ENCODE data around the gene ZNF45. TPM values are rescaled to one million over a fixed set of nuclear protein-coding genes. Genes with fewer than 3 reads are reported as not detected.

ZNF45 gene
- total RNA-seq (2022; extraction: Qiagen RNA extraction; ENCODE audit: low read depth) = 10.3 to 12.8 TPM (median 10.6 TPM) in 5 replicates

GRCh38 chr19:43934985-43935708 lies at the start of gene ZNF45:
Gene ZNF45, minus strand, starts transcription at chr19:43935282. Its CDS starts 13,097 bp downstream, at chr19:43922185.

GRCh38 chr19:43983912-43984686 lies 49.0 kb upstream of the ZNF45 start, which contains the start of gene ZNF155:
Gene ZNF155, plus strand, starts transcription at chr19:43984188. Its CDS starts 4,356 bp downstream, at chr19:43988544.

GRCh38 chr19:43950834-43951645 lies 16.0 kb upstream of the ZNF45 start, which contains the start of gene ZNF221:
Gene ZNF221, plus strand, starts transcription at chr19:43951228. Its CDS starts 11,499 bp downstream, at chr19:43962727.

GRCh38 chr19:43883864-43884263 lies 51.2 kb downstream of the ZNF45 start, which contains the start of gene ZNF404:
Gene ZNF404, minus strand, starts transcription at chr19:43883964.

Other genes with a start within 250 kb of the ZNF45 start
- not detected in 5 replicates for gene IRGC, start 219.2 kb downstream of the ZNF45 start, total RNA-seq (2022; extraction: Qiagen RNA extraction; ENCODE audit: low read depth)
- 53.6 to 81.6 TPM (median 70.2 TPM) in 5 replicates for gene SMG9, start 180.3 kb downstream of the ZNF45 start, total RNA-seq (2022; extraction: Qiagen RNA extraction; ENCODE audit: low read depth)
- 47.6 to 69.1 TPM (median 56.3 TPM) in 5 replicates for gene KCNN4, start 154.3 kb downstream of the ZNF45 start, total RNA-seq (2022; extraction: Qiagen RNA extraction; ENCODE audit: low read depth)
- gene LYPD5, start 132.8 kb downstream of the ZNF45 start, total RNA-seq (2022; extraction: Qiagen RNA extraction; ENCODE audit: low read depth) = 0.21 to 0.44 TPM (median 0.34 TPM) in 3 of 5 replicates, not detected in the others
- 3.5 to 5.4 TPM (median 4.1 TPM) in 5 replicates for gene ZNF283, start 108.0 kb downstream of the ZNF45 start, total RNA-seq (2022; extraction: Qiagen RNA extraction; ENCODE audit: low read depth)
- gene ZNF404, start 51.3 kb downstream of the ZNF45 start, total RNA-seq (2022; extraction: Qiagen RNA extraction; ENCODE audit: low read depth) = 0.20 to 0.43 TPM (median 0.23 TPM) in 5 replicates
- gene ZNF221, start 15.9 kb upstream of the ZNF45 start, total RNA-seq (2022; extraction: Qiagen RNA extraction; ENCODE audit: low read depth) = 0.23 to 0.90 TPM (median 0.61 TPM) in 5 replicates
- gene ZNF155, start 48.9 kb upstream of the ZNF45 start, total RNA-seq (2022; extraction: Qiagen RNA extraction; ENCODE audit: low read depth) = 2.4 to 3.6 TPM (median 3.1 TPM) in 5 replicates
- 2.5 to 3.8 TPM (median 3.5 TPM) in 5 replicates for gene ZNF230, start 67.7 kb upstream of the ZNF45 start, total RNA-seq (2022; extraction: Qiagen RNA extraction; ENCODE audit: low read depth)
- gene ZNF222, start 90.1 kb upstream of the ZNF45 start, total RNA-seq (2022; extraction: Qiagen RNA extraction; ENCODE audit: low read depth) = 3.0 to 6.0 TPM (median 3.5 TPM) in 5 replicates
- 2.4 to 2.9 TPM (median 2.6 TPM) in 5 replicates for gene ZNF223, start 116.8 kb upstream of the ZNF45 start, total RNA-seq (2022; extraction: Qiagen RNA extraction; ENCODE audit: low read depth)
- 0.41 to 0.71 TPM (median 0.45 TPM) in 5 replicates for gene ZNF284, start 136.9 kb upstream of the ZNF45 start, total RNA-seq (2022; extraction: Qiagen RNA extraction; ENCODE audit: low read depth)
- gene ZNF224, start 159.1 kb upstream of the ZNF45 start, total RNA-seq (2022; extraction: Qiagen RNA extraction; ENCODE audit: low read depth) = 9.3 to 12.8 TPM (median 10.4 TPM) in 5 replicates
- gene ZNF225, start 178.1 kb upstream of the ZNF45 start, total RNA-seq (2022; extraction: Qiagen RNA extraction; ENCODE audit: low read depth) = 2.1 to 4.6 TPM (median 3.0 TPM) in 5 replicates
- 1.9 to 3.2 TPM (median 2.6 TPM) in 5 replicates for gene ZNF234, start 206.3 kb upstream of the ZNF45 start, total RNA-seq (2022; extraction: Qiagen RNA extraction; ENCODE audit: low read depth)
- 19.3 to 23.0 TPM (median 19.8 TPM) in 5 replicates for gene ZNF226, start 229.8 kb upstream of the ZNF45 start, total RNA-seq (2022; extraction: Qiagen RNA extraction; ENCODE audit: low read depth)